Measurements from ENCODE around the gene COL27A1.

The COL27A1 gene

GRCh38 chr9:114112778-114113584 is 42.4 kb upstream of the COL27A1 start:
- no peak for TF ChIP-seq CTCF (IDR thresholded peaks at IDR 0.05; ENCODE audit: low read depth, low read length)
- DNase-seq (ENCODE audit: extremely low read depth, low read depth) = peak; percentile 32

GRCh38 chr9:114114364-114114763 is 41.0 kb upstream of the COL27A1 start:
- no peak for TF ChIP-seq CTCF (IDR thresholded peaks at IDR 0.05; ENCODE audit: low read depth, low read length)
- no peak for DNase-seq (ENCODE audit: extremely low read depth, low read depth)

GRCh38 chr9:114115654-114116125 is 39.6 kb upstream of the COL27A1 start:
- no peak for TF ChIP-seq CTCF (IDR thresholded peaks at IDR 0.05; ENCODE audit: low read depth, low read length)
- no peak for DNase-seq (ENCODE audit: extremely low read depth, low read depth)

GRCh38 chr9:114116126-114116747 is 39.1 kb upstream of the COL27A1 start:
- no peak for TF ChIP-seq CTCF (IDR thresholded peaks at IDR 0.05; ENCODE audit: low read depth, low read length)
- DNase-seq (ENCODE audit: extremely low read depth, low read depth) = no peak

- no peak for TF ChIP-seq CTCF (IDR thresholded peaks at IDR 0.05; ENCODE audit: low read depth, low read length)
- DNase-seq (ENCODE audit: extremely low read depth, low read depth) = no peak
These were observed 37.7 kb upstream of the COL27A1 start for GRCh38 chr9:114117614-114117995.

- no peak for TF ChIP-seq CTCF (IDR thresholded peaks at IDR 0.05; ENCODE audit: low read depth, low read length)
- DNase-seq (ENCODE audit: extremely low read depth, low read depth) = no peak
These were observed 37.1 kb upstream of the COL27A1 start for GRCh38 chr9:114117996-114118830.

Measured in AG09319 (cell line).